Colonic mucosa (tissue), 4 donors: ENCODE measurements around the gene ESR2. TPM values are rescaled to one million over a fixed set of nuclear protein-coding genes. Genes with fewer than 3 reads are reported as not detected.
A peak's percentile ranks its signal among the peaks of the same experiment; 100 is the strongest.
"Not testable (repeated sequence)": the region's sequence is repeated elsewhere in the genome, so short reads cannot be mapped to it uniquely, and the experiment has no call there.

ENCODE experiments used
- DNase-seq: peaks from one replicate; pipeline ENCODE4 v3.0.0-alpha.2; 2020
- H3K27ac ChIP-seq: fragments of 200-600 bp; one replicate; pipeline ENCODE4 v1.8.0; 2021
- H3K27me3 ChIP-seq: fragments of 200-600 bp; one replicate; pipeline ENCODE4 v1.8.0; 2021
- H3K36me3 ChIP-seq: fragments of 200-600 bp; one replicate; pipeline ENCODE4 v1.8.0; 2021
- H3K4me1 ChIP-seq: fragments of 200-600 bp; one replicate; pipeline ENCODE4 v1.8.0; 2021; ENCODE audit warnings: mild to moderate bottlenecking
- H3K4me3 ChIP-seq: fragments of 200-600 bp; one replicate; pipeline ENCODE4 v1.8.0; 2021
- H3K9ac ChIP-seq, 2 donors: one replicate each; pipeline ENCODE4 v1.7.0; 2013; ENCODE audit warnings: control low read depth in 2 of 2, low read depth in 2 of 2, low read length in 2 of 2
- H3K9me3 ChIP-seq: fragments of 200-600 bp; one replicate; pipeline ENCODE4 v1.8.0; 2021
- CTCF ChIP-seq: fragments of 200-600 bp; IDR thresholded peaks from one replicate; pipeline ENCODE4 v1.8.0; 2022; ENCODE audit warnings: antibody characterized with exemption, mild to moderate bottlenecking
- intact Hi-C: fragments of 100-400 bp; cut with DNase I; formaldehyde crosslinking; loops from one replicate; pipeline ENCODE4 v1.14.1; 2022
- total RNA-seq, 2 donors: library from RNA; stranded (reverse); fragmentation: NEBNext Ultra II Directional in 1 of 2; extraction: Animal tissue kit (Norgen Biotek cat#: 25700) in 1 of 2; gene quantifications; one replicate each; pipeline ENCODE4 v1.2.1, GENCODE V29; 2021
- donor health status: healthy.
- donor health status: DM: no; HTN: no; CAD: no.
- donor health status: DM: no; HTN: no; CAD: no.

ESR2 gene
- total RNA-seq, 2 donors from 2014 or later: 0.42 to 0.85 TPM

GRCh38 chr14:64326502-64326901 lies 32.3 kb upstream of the ESR2 start:
- no peak for DNase-seq
- Histone ChIP-seq H3K9ac (no peak overlapping the region), H3K27me3 (no peaks in the 10 kb centered on the region), H3K4me3 (no peak overlapping the region), H3K9me3 (no peaks in the 10 kb centered on the region), H3K27ac (no peak overlapping the region), H3K4me1 (no peaks in the 10 kb centered on the region), H3K36me3 (no peaks in the 10 kb centered on the region)
- intact Hi-C loops: no loop called here
- no peak for TF ChIP-seq CTCF

GRCh38 chr14:64324895-64325294 lies 30.7 kb upstream of the ESR2 start:
- TF ChIP-seq CTCF: no peak
- no peaks in the 10 kb centered on the region for H3K9me3 ChIP-seq
- no peak for DNase-seq
- H3K27me3 ChIP-seq: no peaks in the 10 kb centered on the region
- H3K27ac ChIP-seq: no peak overlapping the region
- no peaks in the 10 kb centered on the region for H3K36me3 ChIP-seq
- intact Hi-C loops: no loop called here
- H3K4me1 ChIP-seq: no peaks in the 10 kb centered on the region
- no peak overlapping the region for H3K9ac ChIP-seq
- H3K4me3 ChIP-seq: no peak overlapping the region

GRCh38 chr14:64324461-64324860 lies 30.3 kb upstream of the ESR2 start:
- Histone ChIP-seq H3K4me1 (no peaks in the 10 kb centered on the region), H3K27ac (no peak overlapping the region), H3K4me3 (no peak overlapping the region), H3K27me3 (no peaks in the 10 kb centered on the region), H3K9me3 (no peaks in the 10 kb centered on the region), H3K9ac (no peak overlapping the region), H3K36me3 (no peaks in the 10 kb centered on the region)
- intact Hi-C loops: no loop called here
- TF ChIP-seq CTCF: no peak
- no peak for DNase-seq

GRCh38 chr14:64320362-64320761 lies 26.2 kb upstream of the ESR2 start:
- intact Hi-C loops, H3K4me3 ChIP-seq, H3K4me1 ChIP-seq, H3K27ac ChIP-seq, H3K9me3 ChIP-seq, H3K27me3 ChIP-seq, H3K9ac ChIP-seq, H3K36me3 ChIP-seq, DNase-seq: not testable (repeated sequence)

GRCh38 chr14:64318695-64319094 lies 24.5 kb upstream of the ESR2 start:
- H3K27ac ChIP-seq, intact Hi-C loops, DNase-seq, H3K27me3 ChIP-seq, H3K36me3 ChIP-seq, H3K9me3 ChIP-seq, H3K9ac ChIP-seq, H3K4me3 ChIP-seq, H3K4me1 ChIP-seq: not testable (repeated sequence)

- Histone ChIP-seq H3K9ac (no peak overlapping the region), H3K27me3 (no peaks in the 10 kb centered on the region), H3K9me3 (no peaks in the 10 kb centered on the region), H3K4me1 (no peaks in the 10 kb centered on the region), H3K4me3 (no peak overlapping the region), H3K27ac (no peak overlapping the region), H3K36me3 (no peaks in the 10 kb centered on the region)
- intact Hi-C loops: loop anchor here (10.0 kb wide), 1 partner anchor 159 kb away; no protein-coding TSS in a partner anchor
- TF ChIP-seq CTCF: peak; percentile 59
- no peak for DNase-seq
Observed at GRCh38 chr14:64303471-64303917, 9.3 kb upstream of the ESR2 start.

- H3K27ac ChIP-seq: no peak overlapping the region
- no peak overlapping the region for H3K4me3 ChIP-seq
- no peaks in the 10 kb centered on the region for H3K9me3 ChIP-seq
- TF ChIP-seq CTCF: no peak
- H3K36me3 ChIP-seq: no peaks in the 10 kb centered on the region
- intact Hi-C loops: loop anchor here (10.0 kb wide), 1 partner anchor 504 kb away; no protein-coding TSS in a partner anchor
- H3K27me3 ChIP-seq: peaks cover 5% of the 10 kb centered on the region
- DNase-seq: no peak
- H3K9ac ChIP-seq: no peak overlapping the region
- no peaks in the 10 kb centered on the region for H3K4me1 ChIP-seq
Observed at GRCh38 chr14:64298773-64299172, 4.6 kb upstream of the ESR2 start.
